NCI-H2107 treated with DMSO at 0.1 percent for 48 hours (cell line): ENCODE results near the gene CKB.

ENCODE experiments used
- DNase-seq: peaks from one replicate; lab custom pipeline; 2025; ENCODE audit not compliant: unreplicated experiment; lab: John Stamatoyannopoulos, UW

The CKB gene

GRCh38 chr14:103539056-103539825 lies 16.6 kb upstream of the CKB start:
- no peak for DNase-seq

- DNase-seq, result no peak
Measured at GRCh38 chr14:103538291-103539055, 15.8 kb upstream of the CKB start.

- no peak for DNase-seq
Measured at GRCh38 chr14:103537175-103537990, 14.8 kb upstream of the CKB start.

DNA sequence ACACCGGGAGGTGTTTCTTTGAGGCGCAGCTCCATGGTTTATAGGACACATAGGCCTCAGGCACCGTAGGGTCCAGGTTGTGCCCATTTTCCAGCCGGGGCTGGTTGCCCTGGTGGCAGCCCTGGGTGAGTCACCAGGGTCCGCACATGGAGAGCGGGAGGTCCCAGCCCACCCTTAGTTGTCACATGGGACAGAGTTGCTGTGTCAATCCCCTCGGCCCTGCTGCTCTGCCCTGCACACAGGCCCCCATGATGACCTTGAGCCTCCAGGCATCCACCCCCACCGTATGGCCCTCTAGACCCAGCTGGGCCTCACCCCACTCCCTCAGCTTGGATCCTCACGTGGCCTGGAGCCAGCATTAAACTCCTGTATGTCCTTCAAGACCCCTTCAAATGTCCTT lies 14.1 kb upstream of the CKB start:
- DNase-seq, result no peak

DNA sequence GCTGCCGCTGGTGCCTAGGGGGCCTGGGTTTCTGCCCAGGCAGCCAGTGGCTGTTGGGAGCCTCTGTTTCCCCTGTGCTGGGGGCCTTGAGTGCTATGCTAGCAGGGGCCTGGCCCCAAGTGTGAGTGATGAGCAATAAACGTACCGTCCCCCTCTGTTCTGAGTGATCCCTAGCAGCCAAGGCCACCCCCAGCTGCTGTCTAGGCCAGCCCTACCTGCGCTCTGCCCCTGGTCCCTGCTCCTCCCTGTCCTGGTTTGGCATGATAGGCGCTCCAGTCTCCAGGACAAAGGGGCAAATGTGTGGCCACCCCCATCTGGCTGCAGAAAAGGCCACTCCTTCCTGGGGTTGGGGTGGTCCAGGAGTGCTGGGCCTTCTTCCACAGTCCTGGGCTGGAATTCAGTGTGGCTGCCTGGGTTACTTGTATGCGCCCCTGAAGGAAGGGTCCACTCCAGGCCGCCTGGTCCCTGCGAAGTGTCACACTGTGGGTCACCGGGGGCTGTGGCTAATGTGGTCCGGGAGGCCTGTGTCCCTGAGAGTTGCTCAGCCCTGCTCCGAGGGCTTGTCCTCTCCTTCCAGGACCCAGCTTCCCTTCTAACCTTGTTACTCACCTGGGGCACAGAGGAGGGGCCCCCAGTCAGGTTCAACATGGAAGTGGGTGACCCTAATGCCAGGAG lies 13.4 kb upstream of the CKB start:
- no peak for DNase-seq

DNA sequence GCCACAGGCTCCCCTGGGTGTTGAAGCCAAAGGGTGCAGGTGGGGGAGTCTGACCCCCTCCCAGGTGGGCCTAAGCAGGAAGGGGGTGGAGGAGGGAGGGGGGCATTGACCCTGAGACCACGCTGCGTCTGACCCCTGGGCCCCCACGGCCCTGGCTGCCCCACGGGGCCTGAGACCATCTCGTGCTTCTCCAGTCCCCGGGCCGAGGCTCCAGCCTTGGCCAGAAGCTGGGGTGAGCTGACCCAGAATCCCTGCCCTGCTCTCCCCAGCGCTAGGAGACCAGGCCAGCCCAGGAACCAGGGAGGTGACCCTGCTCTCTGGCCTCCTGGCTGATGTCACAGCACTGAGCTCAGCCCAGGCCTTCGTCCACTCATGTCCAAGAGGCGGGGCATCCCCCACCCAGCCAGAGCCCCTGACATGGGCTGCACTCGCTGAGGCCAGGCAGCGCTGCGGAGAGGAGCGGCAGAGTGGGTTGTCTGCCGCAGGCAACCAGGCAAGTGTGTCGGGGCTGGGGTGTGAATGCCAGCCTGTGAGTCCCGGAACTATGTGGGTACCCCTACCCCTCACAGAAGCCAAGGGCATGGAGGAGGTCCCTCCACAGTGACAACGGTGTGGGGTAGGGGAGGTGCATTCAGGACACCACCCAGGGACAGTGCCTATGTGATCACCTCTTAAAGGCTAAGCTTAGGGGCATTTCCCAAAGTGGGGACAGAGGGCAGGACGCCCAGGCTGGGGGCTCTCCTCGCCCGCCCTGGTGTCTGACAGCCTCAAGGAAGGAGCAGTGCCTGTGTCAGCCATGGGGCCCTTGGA lies 12.7 kb upstream of the CKB start:
- DNase-seq, result no peak

DNA sequence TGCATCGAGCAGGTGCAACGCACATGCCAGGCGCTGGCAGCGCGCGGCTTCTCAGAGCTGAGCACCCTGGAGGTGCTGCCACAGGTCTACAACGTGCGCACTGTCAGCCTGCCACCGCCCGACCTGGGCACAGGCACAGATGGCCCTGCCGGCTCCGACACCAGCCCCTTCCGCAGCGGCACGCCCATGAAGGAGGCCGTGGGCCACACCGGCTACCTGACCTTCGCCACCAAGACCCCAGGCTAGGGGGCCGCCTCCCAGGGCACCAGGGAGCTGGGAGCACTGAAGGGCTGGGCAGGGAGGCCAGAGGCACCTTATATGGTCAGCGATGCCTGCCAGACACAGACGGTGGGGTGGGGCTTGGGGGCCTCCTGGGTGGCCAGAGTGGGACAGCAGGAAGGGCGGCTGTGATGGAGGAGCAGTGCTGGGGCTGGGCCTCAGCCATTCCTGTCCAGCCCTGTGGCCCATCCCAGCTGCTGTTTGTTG lies 12.0 kb upstream of the CKB start:
- DNase-seq, result no peak

GRCh38 chr14:103533999-103534575 lies 11.5 kb upstream of the CKB start:
- DNase-seq, result no peak

GRCh38 chr14:103533137-103533998 lies 10.7 kb upstream of the CKB start:
- DNase-seq, result no peak

DNA sequence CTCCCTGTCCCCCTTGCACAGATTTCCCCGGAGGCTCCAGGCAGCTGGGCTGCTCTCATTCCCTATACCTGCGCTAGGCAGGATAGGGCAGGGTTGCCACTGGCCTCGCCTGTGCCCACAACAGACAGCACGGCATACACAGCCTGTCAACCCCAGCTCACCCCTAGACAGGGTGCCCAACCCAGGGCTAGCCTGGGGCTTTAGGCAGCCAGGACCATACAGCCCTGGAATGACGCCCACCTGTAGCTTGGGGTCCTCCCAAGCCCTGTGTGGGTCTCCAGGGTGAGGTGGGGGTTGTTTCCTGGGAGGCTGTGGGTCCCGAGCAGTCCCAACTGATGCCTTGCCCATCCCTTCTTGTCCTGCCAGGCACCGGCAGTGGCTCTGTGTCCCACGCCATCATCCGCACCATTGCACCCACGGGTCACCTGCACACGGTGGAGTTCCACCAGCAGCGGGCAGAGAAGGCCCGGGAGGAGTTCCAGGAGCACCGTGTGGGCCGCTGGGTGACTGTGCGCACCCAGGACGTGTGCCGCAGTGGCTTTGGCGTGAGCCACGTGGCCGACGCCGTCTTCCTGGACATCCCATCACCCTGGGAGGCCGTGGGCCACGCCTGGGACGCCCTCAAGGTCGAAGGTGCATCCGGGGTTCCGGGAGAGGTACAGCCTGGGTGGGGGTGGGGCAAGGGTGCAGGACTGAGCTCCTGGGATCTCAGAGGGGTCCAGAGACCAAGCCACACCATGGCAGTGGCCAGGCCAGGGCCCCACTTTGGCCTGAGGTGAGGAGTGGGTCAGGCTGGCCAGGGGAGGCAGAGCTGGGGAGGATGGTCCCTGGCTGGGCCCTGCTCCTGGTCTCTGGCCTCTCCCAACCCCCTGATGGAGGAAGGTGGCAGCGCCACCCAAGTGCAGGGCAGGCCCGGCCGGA lies 9.8 kb upstream of the CKB start:
- no peak for DNase-seq

GRCh38 chr14:103531421-103532215 lies 9.0 kb upstream of the CKB start:
- no peak for DNase-seq

GRCh38 chr14:103530831-103531230 lies 8.2 kb upstream of the CKB start:
- DNase-seq, result no peak

GRCh38 chr14:103530390-103530789 lies 7.8 kb upstream of the CKB start:
- no peak for DNase-seq

GRCh38 chr14:103529383-103530365 lies 7.0 kb upstream of the CKB start:
- no peak for DNase-seq

- DNase-seq, result peak; percentile 83
Measured at GRCh38 chr14:103528587-103529382, 6.2 kb upstream of the CKB start, which contains the start of gene TRMT61A. TRMT61A (plus strand) TSS chr14:103529196; CDS start chr14:103529979, 783 bp downstream.
